ENCODE measurements around the gene ELF1. TPM values are rescaled to one million over a fixed set of nuclear protein-coding genes. Genes with fewer than 3 reads are reported as not detected.
A peak's percentile ranks its signal among the peaks of the same experiment; 100 is the strongest.

The ELF1 gene
- total and polyA plus RNA-seq, 7 donors: 7.3 to 28.6 (median 22.4) TPM

GRCh38 chr13:41058295-41059070 lies 39.4 kb upstream of the ELF1 start:
- intact Hi-C loops (cut with DNase I): loop anchor here in 1 of 2 donors (5.0 kb wide), 2 partner anchors 41 to 86 kb away; partner anchors contain the start of gene ELF1
- no peak for ATAC-seq
- TF ChIP-seq CTCF (IDR thresholded peaks at IDR 0.05): no peak
- Histone ChIP-seq H3K9me3 (no peaks in the 10 kb centered on the region), H3K4me3 (peak overlapping the region; percentile 88), H3K27me3 (ENCODE audit: insufficient read depth in 3 of 3, low read length in 2 of 3) (no peaks in the 10 kb centered on the region), H3K4me1 (peaks cover 65% of the 10 kb centered on the region), H3K36me3 (ENCODE audit: insufficient read depth in 1 of 2, low read depth in 1 of 2) (peaks cover 0 to 6% of the 10 kb centered on the region in 2 donors), H3K27ac (peak overlapping the region; percentile 98)
- no peak for DNase-seq
- 77 to 79% (median 77%) methylated on average over 18 of the region's 18 CpGs for WGBS, 3 donors

GRCh38 chr13:41056826-41057711 lies 38.0 kb upstream of the ELF1 start:
- H3K9me3 ChIP-seq: no peaks in the 10 kb centered on the region
- H3K4me1 ChIP-seq: peaks cover 65% of the 10 kb centered on the region
- H3K27me3 ChIP-seq (ENCODE audit: insufficient read depth in 3 of 3, low read length in 2 of 3): no peaks in the 10 kb centered on the region
- H3K4me3 ChIP-seq: no peak overlapping the region
- WGBS, 3 donors: 82 to 88% (median 87%) methylated on average over 11 of the region's 11 CpGs
- intact Hi-C loops (cut with DNase I): loop anchor here in 1 of 2 donors (5.0 kb wide), 2 partner anchors 40 to 85 kb away; partner anchors contain the start of gene ELF1
- ATAC-seq (no peak), DNase-seq (no peak)
- H3K36me3 ChIP-seq (ENCODE audit: insufficient read depth in 1 of 2, low read depth in 1 of 2): no peaks in the 10 kb centered on the region
- no peak for TF ChIP-seq CTCF (IDR thresholded peaks at IDR 0.05)
- H3K27ac ChIP-seq: no peak overlapping the region

- no peak for ATAC-seq
- DNase-seq: no peak
- Histone ChIP-seq H3K27ac (no peak overlapping the region), H3K9me3 (no peaks in the 10 kb centered on the region), H3K27me3 (ENCODE audit: insufficient read depth in 3 of 3, low read length in 2 of 3) (no peaks in the 10 kb centered on the region), H3K4me3 (no peak overlapping the region), H3K36me3 (ENCODE audit: insufficient read depth in 1 of 2, low read depth in 1 of 2) (no peaks in the 10 kb centered on the region), H3K4me1 (peaks cover 71% of the 10 kb centered on the region)
- no peak for TF ChIP-seq CTCF (IDR thresholded peaks at IDR 0.05)
- intact Hi-C loops (cut with DNase I): loop anchor here in 1 of 2 donors (5.0 kb wide), 2 partner anchors 39 to 84 kb away; partner anchors contain the start of gene ELF1
Observed at GRCh38 chr13:41056194-41056593, 37.1 kb upstream of the ELF1 start.

- Histone ChIP-seq H3K4me3 (no peak overlapping the region), H3K27me3 (ENCODE audit: insufficient read depth in 3 of 3, low read length in 2 of 3) (no peaks in the 10 kb centered on the region), H3K36me3 (ENCODE audit: insufficient read depth in 1 of 2, low read depth in 1 of 2) (no peaks in the 10 kb centered on the region), H3K9me3 (no peaks in the 10 kb centered on the region), H3K27ac (peak overlapping the region; percentile 11), H3K4me1 (peaks cover 82% of the 10 kb centered on the region)
- no peak for TF ChIP-seq CTCF (IDR thresholded peaks at IDR 0.05)
- intact Hi-C loops (cut with DNase I): loop anchor here in 1 of 2 donors (5.0 kb wide), 2 partner anchors 38 to 83 kb away; partner anchors contain the start of gene ELF1
- DNase-seq (no peak), ATAC-seq (no peak)
- WGBS, 3 donors: 90 to 92% (median 91%) methylated on average over 5 of the region's 5 CpGs
Observed at GRCh38 chr13:41054919-41055619, 36.0 kb upstream of the ELF1 start.

Data from psoas muscle (tissue), 8 donors.